HepG2 (cell line): ENCODE data around the gene ARHGDIA. TPM values are rescaled to one million over a fixed set of nuclear protein-coding genes. Genes with fewer than 3 reads are reported as not detected.

ENCODE experiments used
- ATF7-NPFF ChIP-seq: sonication (generic); formaldehyde crosslinking; IDR thresholded peaks from 2 replicates; pipeline ENCODE4 v1.8.1; 2023; ENCODE audit warnings: mild to moderate bottlenecking, low read depth, missing genetic modification reagents, moderate library complexity
- BRF2 ChIP-seq: sonication (generic); formaldehyde crosslinking; IDR thresholded peaks from 2 replicates; pipeline ENCODE4 v1.8.1; 2022; ENCODE audit warnings: mild to moderate bottlenecking, missing genetic modification reagents
- CCAR2 ChIP-seq: fragments of 200-400 bp; formaldehyde crosslinking; optimal IDR thresholded peaks from 2 replicates; pipeline ENCODE3; 2018; ENCODE audit warnings: low read depth, mild to moderate bottlenecking, low read length, moderate library complexity
- CSRNP2 ChIP-seq: sonication (generic); formaldehyde crosslinking; conservative IDR thresholded peaks from 2 replicates; pipeline ENCODE4 v1.8.0; 2022; ENCODE audit warnings: low read depth, missing genetic modification reagents
- HMGA1 ChIP-seq: sonication (generic); formaldehyde crosslinking; conservative IDR thresholded peaks from 2 replicates; pipeline ENCODE4 v1.4.0; 2020; ENCODE audit warnings: missing genetic modification reagents
- IKZF5 ChIP-seq: IDR thresholded peaks from 2 replicates; pipeline ENCODE4 v1.6.1; 2018; ENCODE audit warnings: missing genetic modification reagents, mild to moderate bottlenecking, missing compliant biosample characterization
- IRF2 ChIP-seq: IDR thresholded peaks from 2 replicates; pipeline ENCODE4 v1.6.1; 2018; ENCODE audit warnings: missing genetic modification reagents, missing compliant biosample characterization
- KLF6 ChIP-seq: IDR thresholded peaks from 2 replicates; pipeline ENCODE4 v1.8.0; 2016; ENCODE audit warnings: missing biosample characterization, missing genetic modification reagents
- POLR2AphosphoS2 ChIP-seq: IDR thresholded peaks from 2 replicates; pipeline ENCODE4 v1.6.1; 2011; ENCODE audit warnings: low read depth, low read length, improper control_type of control experiment
- RCOR2 ChIP-seq: IDR thresholded peaks from 2 replicates; pipeline ENCODE4 v1.6.1; 2016; ENCODE audit warnings: missing biosample characterization, missing genetic modification reagents
- SMAD9 ChIP-seq: sonication (generic); formaldehyde crosslinking; IDR thresholded peaks from 2 replicates; pipeline ENCODE4 v1.5.1; 2020; ENCODE audit warnings: mild to moderate bottlenecking, missing genetic modification reagents
- STAT6 ChIP-seq: sonication (generic); formaldehyde crosslinking; IDR thresholded peaks from 2 replicates; pipeline ENCODE4 v1.4.0; 2020; ENCODE audit warnings: missing genetic modification reagents, mild to moderate bottlenecking, borderline replicate concordance
- TFDP1 ChIP-seq: IDR thresholded peaks from 2 replicates; pipeline ENCODE4 v1.6.1; 2016; ENCODE audit warnings: missing compliant biosample characterization, missing genetic modification reagents, borderline replicate concordance
- ZBED4 ChIP-seq: sonication (generic); formaldehyde crosslinking; IDR thresholded peaks from 2 replicates; pipeline ENCODE4 v1.4.0; 2020; ENCODE audit warnings: missing genetic modification reagents, borderline replicate concordance
- ZFP62 ChIP-seq: sonication (generic); formaldehyde crosslinking; IDR thresholded peaks from 2 replicates; pipeline ENCODE4 v1.4.0; 2020; ENCODE audit warnings: missing genetic modification reagents
- ZIK1 ChIP-seq: sonication (generic); formaldehyde crosslinking; IDR thresholded peaks from 2 replicates; pipeline ENCODE4 v1.5.0; 2020; ENCODE audit warnings: mild to moderate bottlenecking, low read depth, missing genetic modification reagents, borderline replicate concordance
- ZNF24 ChIP-seq: fragments of 450-650 bp; IDR thresholded peaks from 2 replicates; pipeline ENCODE4 v1.6.1; 2017; ENCODE audit warnings: antibody characterized with exemption, mild to moderate bottlenecking
- ZNF543 ChIP-seq: sonication (generic); formaldehyde crosslinking; IDR thresholded peaks from 2 replicates; pipeline ENCODE4 v1.4.0; 2020; ENCODE audit warnings: mild to moderate bottlenecking, missing genetic modification reagents
- ZSCAN22 ChIP-seq: sonication (generic); formaldehyde crosslinking; IDR thresholded peaks from 2 replicates; pipeline ENCODE4 v1.4.0; 2020; ENCODE audit warnings: mild to moderate bottlenecking, missing genetic modification reagents
- polyA plus RNA-seq, 8 experiments: library from polyadenylated mRNA; depleted of rRNA in 3 of 8; stranded (reverse) in 7 of 8; unstranded in 1 of 8; fragments of >200 nt; fragmentation: Illumina TruSeq in 4 of 8; extraction: Trizol in 4 of 8; gene quantifications; 2 replicates each; pipeline versions ENCODE4 v1.2.1 to v1.2.3, GENCODE V29; 2011 to 2016; ENCODE audit warnings: low read depth in 4 of 8, missing spikeins in 1 of 8, mixed read lengths in 1 of 8; ENCODE audit not compliant: insufficient read depth in 1 of 8
- total RNA-seq, 5 experiments: library from RNA; depleted of rRNA; stranded (reverse); fragments of >200 nt; fragmentation: Illumina TruSeq; extraction: Trizol; gene quantifications; 2 replicates each; pipeline ENCODE4 v1.2.3, GENCODE V29; 2016; ENCODE audit warnings: low read depth in 1 of 5

ARHGDIA gene
- total and polyA plus RNA-seq, 2 of the 13 experiments (the other 11 are each of a cell fraction or from before 2014, with no cell fraction given): 40.0 to 64.0 TPM

- TF ChIP-seq CSRNP2 (CRISPR knock-in tag): no peak
- TF ChIP-seq KLF6 (CRISPR knock-in tag): peak; percentile 1; the same call in 1 of the 2 replicates
- no peak for TF ChIP-seq BRF2
- no peak for TF ChIP-seq ZNF543
- no peak for TF ChIP-seq ZFP62
- TF ChIP-seq ATF7-NPFF (CRISPR knock-in tag): peak; percentile 28; the same call in 1 of the 2 replicates
- TF ChIP-seq CCAR2: no peak
- no peak for TF ChIP-seq RCOR2 (CRISPR knock-in tag)
- no peak; the same call in 1 of the 2 replicates for TF ChIP-seq TFDP1
- no peak for TF ChIP-seq ZNF24
- no peak for TF ChIP-seq ZSCAN22
- no peak; the same call in 1 of the 2 replicates for TF ChIP-seq IRF2 (CRISPR knock-in tag)
- no peak for TF ChIP-seq HMGA1 (CRISPR knock-in tag)
- TF ChIP-seq ZBED4 (CRISPR knock-in tag): no peak
- no peak for TF ChIP-seq POLR2AphosphoS2
- no peak for TF ChIP-seq SMAD9 (CRISPR knock-in tag)
- TF ChIP-seq IKZF5 (CRISPR knock-in tag): no peak
- no peak for TF ChIP-seq ZIK1 (CRISPR knock-in tag)
- no peak for TF ChIP-seq STAT6 (CRISPR knock-in tag)
Measured at GRCh38 chr17:81910840-81911276, 39.7 kb upstream of the ARHGDIA start (continued).
